Measurements from ENCODE around the gene EML1. TPM values are rescaled to one million over a fixed set of nuclear protein-coding genes. Genes with fewer than 3 reads are reported as not detected.

EML1 gene
- total RNA-seq, 1 experiment from 2014 or later, result 2.5 TPM

DNA sequence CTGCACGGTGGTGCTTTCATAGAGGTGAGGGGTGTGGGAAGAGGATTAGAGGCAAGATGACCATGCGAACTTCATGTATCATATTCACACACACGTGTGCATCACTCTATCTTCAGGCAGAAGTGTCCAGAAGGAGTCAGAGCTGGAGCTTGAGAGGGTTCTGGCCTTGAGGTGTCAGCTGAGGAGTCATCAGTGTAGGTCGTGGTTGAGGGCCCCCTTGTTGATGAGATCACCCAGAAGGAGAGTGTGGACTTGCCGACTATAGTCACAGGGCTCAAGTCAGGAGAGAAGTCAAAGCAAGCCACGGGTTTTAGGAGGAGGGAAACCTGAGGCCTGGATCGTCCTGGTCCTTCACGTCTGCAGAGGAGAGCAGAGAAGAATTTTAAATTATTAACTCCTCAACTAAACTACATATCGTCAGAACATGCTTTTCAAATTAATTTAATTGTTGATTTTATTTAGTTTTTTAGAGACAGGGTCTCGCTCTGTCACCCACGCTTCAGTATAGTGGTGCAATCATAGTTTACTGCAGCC is 25.4 kb downstream of the EML1 start:
- CTCF ChIA-PET, result no interaction called here
- intact Hi-C loops (cut with micrococcal nuclease; ENCODE audit: unreplicated experiment), result no loop called here

DNA sequence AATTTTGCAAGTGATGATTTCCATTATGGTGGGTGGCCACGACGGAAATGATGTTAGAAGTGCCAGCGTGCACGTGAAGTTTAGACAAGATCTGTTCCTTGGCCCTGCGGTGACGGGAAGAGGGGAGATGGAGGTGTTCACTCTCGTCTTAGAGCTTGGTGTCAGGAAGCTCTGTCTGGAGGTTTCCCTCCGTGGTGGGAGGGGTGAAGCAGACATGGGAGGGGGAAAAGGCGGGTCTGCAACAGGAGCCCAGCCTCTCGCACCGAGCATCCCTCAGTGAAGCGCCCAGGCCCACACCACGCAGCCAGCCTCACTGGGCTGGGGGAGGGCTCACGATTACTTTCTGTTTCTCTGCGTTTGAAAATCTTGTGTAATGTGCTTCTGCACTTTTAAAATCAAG is 26.3 kb downstream of the EML1 start:
- intact Hi-C loops (cut with micrococcal nuclease; ENCODE audit: unreplicated experiment), result no loop called here
- no peaks in the 10 kb centered on the region for H3K36me3 Mint-ChIP-seq (ENCODE audit: insufficient read depth, unreplicated experiment)
- H3K4me1 Mint-ChIP-seq (ENCODE audit: low read depth, unreplicated experiment), result no peaks in the 10 kb centered on the region
- BruUV-seq (replicated peaks), result no TSS peak
- no peak overlapping the region for H3K27ac Mint-ChIP-seq (ENCODE audit: unreplicated experiment)
- H3K27me3 Mint-ChIP-seq (ENCODE audit: unreplicated experiment), result peaks cover 83% of the 10 kb centered on the region
- no peak for DNase-seq
- H3K9me3 Mint-ChIP-seq (ENCODE audit: low read depth, unreplicated experiment), result no peaks in the 10 kb centered on the region
- CTCF ChIA-PET, result interaction anchor here (0.7 kb wide), 1 partner anchor 27 kb away, joined by 3 read pairs; no protein-coding TSS in a partner anchor
- no peak for TF ChIP-seq CTCF (IDR thresholded peaks at IDR 0.05; ENCODE audit: unreplicated experiment)
- H3K4me3 Mint-ChIP-seq (ENCODE audit: low read depth, unreplicated experiment), result no peak overlapping the region

More for the DNA sequence above, 25.4 kb downstream of the EML1 start:
- DNase-seq, result no peak
- Mint-ChIP-seq H3K4me1 (ENCODE audit: low read depth, unreplicated experiment) (no peaks in the 10 kb centered on the region), H3K4me3 (ENCODE audit: low read depth, unreplicated experiment) (no peak overlapping the region), H3K27ac (ENCODE audit: unreplicated experiment) (no peak overlapping the region), H3K9me3 (ENCODE audit: low read depth, unreplicated experiment) (no peaks in the 10 kb centered on the region), H3K27me3 (ENCODE audit: unreplicated experiment) (peaks cover 85% of the 10 kb centered on the region), H3K36me3 (ENCODE audit: insufficient read depth, unreplicated experiment) (no peaks in the 10 kb centered on the region)
- TF ChIP-seq CTCF (IDR thresholded peaks at IDR 0.05; ENCODE audit: unreplicated experiment), result no peak
- BruUV-seq (replicated peaks), result no TSS peak

GRCh38 chr14:99820702-99821331 is 27.6 kb downstream of the EML1 start:
- DNase-seq, result no peak
- BruUV-seq (replicated peaks), result no TSS peak
- H3K4me1 Mint-ChIP-seq (ENCODE audit: low read depth, unreplicated experiment), result no peaks in the 10 kb centered on the region
- no peak overlapping the region for H3K27ac Mint-ChIP-seq (ENCODE audit: unreplicated experiment)
- peaks cover 80% of the 10 kb centered on the region for H3K27me3 Mint-ChIP-seq (ENCODE audit: unreplicated experiment)
- H3K9me3 Mint-ChIP-seq (ENCODE audit: low read depth, unreplicated experiment), result no peaks in the 10 kb centered on the region
- CTCF ChIA-PET, result no interaction called here
- intact Hi-C loops (cut with micrococcal nuclease; ENCODE audit: unreplicated experiment), result no loop called here
- H3K36me3 Mint-ChIP-seq (ENCODE audit: insufficient read depth, unreplicated experiment), result no peaks in the 10 kb centered on the region
- no peak overlapping the region for H3K4me3 Mint-ChIP-seq (ENCODE audit: low read depth, unreplicated experiment)
- TF ChIP-seq CTCF (IDR thresholded peaks at IDR 0.05; ENCODE audit: unreplicated experiment), result no peak

DNA sequence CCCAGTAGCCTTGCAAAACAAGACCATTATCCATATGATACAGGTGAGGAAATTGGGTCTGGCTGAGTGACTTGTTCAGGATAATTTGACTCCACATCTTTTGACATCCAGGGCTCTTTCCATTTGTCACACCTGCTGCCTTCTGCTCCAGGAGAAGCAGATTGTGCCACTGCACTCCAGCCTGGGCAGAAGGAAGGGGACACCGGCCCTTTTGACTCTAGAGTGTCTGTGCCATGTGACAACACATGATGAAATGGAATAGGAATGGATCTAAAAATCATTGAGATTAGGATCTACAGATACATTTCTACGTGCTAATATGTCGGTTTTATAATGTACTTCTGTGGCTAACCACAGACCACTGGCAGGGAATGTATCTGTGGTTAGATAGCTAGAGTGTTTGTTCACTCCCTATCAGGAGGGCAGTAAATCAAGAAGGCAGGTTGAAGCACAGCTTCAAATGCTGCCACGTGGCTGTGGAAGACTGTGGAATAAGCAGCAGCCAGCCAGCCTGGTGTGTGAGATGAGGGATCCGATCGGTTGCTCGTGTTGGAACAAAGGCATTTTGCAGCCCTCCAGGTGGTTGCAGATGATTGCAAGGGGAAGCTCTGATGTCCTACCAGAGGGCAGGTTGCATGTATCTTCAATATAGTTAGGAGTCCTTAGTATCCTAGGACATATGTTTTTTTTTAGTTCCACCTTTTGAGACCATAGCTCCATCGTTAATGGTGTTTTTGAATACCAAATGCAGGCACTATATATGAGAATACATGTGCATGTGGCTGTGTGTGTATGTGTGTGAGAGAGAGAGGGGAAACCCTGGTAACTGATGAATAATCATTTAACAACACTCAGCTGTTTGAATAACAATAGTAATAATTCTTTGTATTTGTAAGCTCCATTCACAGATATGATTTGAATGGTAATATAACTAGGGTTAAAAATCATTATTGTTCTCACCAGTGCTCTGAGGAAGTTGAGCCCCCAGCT is 28.6 kb downstream of the EML1 start:
- Mint-ChIP-seq H3K36me3 (ENCODE audit: insufficient read depth, unreplicated experiment) (no peaks in the 10 kb centered on the region), H3K4me3 (ENCODE audit: low read depth, unreplicated experiment) (no peak overlapping the region), H3K4me1 (ENCODE audit: low read depth, unreplicated experiment) (no peaks in the 10 kb centered on the region), H3K27ac (ENCODE audit: unreplicated experiment) (no peak overlapping the region), H3K9me3 (ENCODE audit: low read depth, unreplicated experiment) (no peaks in the 10 kb centered on the region), H3K27me3 (ENCODE audit: unreplicated experiment) (peaks cover 87% of the 10 kb centered on the region)
- intact Hi-C loops (cut with micrococcal nuclease; ENCODE audit: unreplicated experiment), result no loop called here
- CTCF ChIA-PET, result interaction anchor here (1.1 kb wide), 1 partner anchor 45 kb away, joined by 3 read pairs; no protein-coding TSS in a partner anchor
- peak; percentile 11 for DNase-seq
- no peak for TF ChIP-seq CTCF (IDR thresholded peaks at IDR 0.05; ENCODE audit: unreplicated experiment)
- no TSS peak for BruUV-seq (replicated peaks)

Measured in Calu3 (cell line).